Prostate gland (tissue), 2 donors: Measurements from ENCODE around the gene CYP4F8. TPM values are rescaled to one million over a fixed set of nuclear protein-coding genes. Genes with fewer than 3 reads are reported as not detected.
"Not testable (repeated sequence)": the region's sequence is repeated elsewhere in the genome, so short reads cannot be mapped to it uniquely, and the experiment has no call there.

ENCODE experiments used
- DNase-seq: peaks from one replicate; pipeline ENCODE4 v3.0.0-alpha.2; 2019; ENCODE audit warnings: low spot score
- H3K27ac ChIP-seq, 2 donors: fragments of 200-600 bp; sonication (generic); 2 replicates each; pipeline ENCODE4 v1.5.1; 2017 to 2019
- H3K27me3 ChIP-seq: fragments of 200-600 bp; sonication (generic); replicated peaks from 2 replicates; pipeline ENCODE4 v1.5.1; 2019; ENCODE audit not compliant: insufficient read depth
- H3K36me3 ChIP-seq, 2 donors: fragments of 200-600 bp; sonication (generic); 1 replicate in 1 of 2; 2 replicates in 1 of 2; pipeline versions ENCODE4 v1.5.1 to v1.8.1; 2017 to 2019
- H3K4me1 ChIP-seq: fragments of 200-600 bp; sonication (generic); replicated peaks from 2 replicates; pipeline ENCODE4 v1.5.1; 2019
- H3K4me3 ChIP-seq, 2 donors: fragments of 200-600 bp; sonication (generic); 2 replicates each; pipeline ENCODE4 v1.5.1; 2017 to 2019
- H3K9me3 ChIP-seq: fragments of 200-600 bp; sonication (generic); 2 replicates; pipeline ENCODE4 v1.5.1; 2017
- CTCF ChIP-seq, 4 experiments: fragments of 200-600 bp in 2 of 4; fragments of 450-650 bp in 2 of 4; sonication (generic) in 2 of 4; IDR thresholded peaks; 1 replicate in 3 of 4; 2 replicates in 1 of 4; pipeline ENCODE4 v1.5.1; 2016 to 2019; ENCODE audit warnings: antibody characterized with exemption in 4 of 4, mild to moderate bottlenecking in 2 of 4, moderate library complexity in 2 of 4
- POLR2A ChIP-seq: fragments of 450-650 bp; IDR thresholded peaks from one replicate; pipeline ENCODE4 v1.6.1; 2016; ENCODE audit warnings: antibody characterized with exemption, mild to moderate bottlenecking
- POLR2AphosphoS5 ChIP-seq: sonication (generic); formaldehyde crosslinking; IDR thresholded peaks from one replicate; pipeline ENCODE4 v1.6.1; 2017; ENCODE audit warnings: antibody characterized with exemption
- WGBS: methylation state at CpG from one replicate; pipeline ENCODE4 v1.1.5; 2018; 5-methylcytosine and 5-hydroxymethylcytosine counted together
- intact Hi-C: fragments of 100-400 bp; cut with DNase I; formaldehyde crosslinking; loops from one replicate; pipeline ENCODE4 v1.14.2; 2022
- small RNA-seq, 2 donors: library from RNA; depleted of rRNA; stranded (forward); fragments of <200 nt; gene quantifications; one replicate each; pipeline ENCODE3, GENCODE V24; 2016
- total RNA-seq, 2 donors: library from RNA; depleted of rRNA; stranded (reverse); fragments of >200 nt; gene quantifications; one replicate each; pipeline ENCODE4 v1.1.0, GENCODE V29; 2016

CYP4F8 gene
- total RNA-seq, 2 donors from 2014 or later: 14.9 to 67.3 TPM

DNA sequence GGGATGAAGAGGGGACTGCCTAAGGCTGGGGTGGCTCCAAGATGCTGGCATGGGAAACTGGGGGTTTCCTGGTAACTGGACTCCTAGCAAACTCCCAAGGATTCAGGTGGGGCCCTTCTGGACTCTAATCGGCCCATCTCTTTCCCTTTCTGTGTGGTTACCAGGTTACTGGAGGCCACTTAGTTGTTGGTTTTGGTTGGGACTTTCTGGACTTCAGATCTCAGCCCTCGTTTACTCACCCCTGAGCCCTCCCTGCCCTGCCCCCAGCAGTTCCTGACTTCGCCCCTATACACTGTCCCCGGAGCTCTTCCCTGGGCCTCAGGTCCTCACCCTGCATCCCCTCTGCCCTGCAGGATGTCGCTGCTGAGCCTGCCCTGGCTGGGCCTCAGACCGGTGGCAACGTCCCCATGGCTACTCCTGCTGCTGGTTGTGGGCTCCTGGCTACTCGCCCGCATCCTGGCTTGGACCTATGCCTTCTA lies 58.2 kb downstream of the CYP4F8 start:
- peak overlapping the region; percentile 48 to 56 for H3K27ac ChIP-seq
- WGBS: 35% methylated on average over 9 of the region's 9 CpGs
- no peak for TF ChIP-seq POLR2A
- no peak for TF ChIP-seq CTCF (IDR thresholded peaks at IDR 0.05)
- TF ChIP-seq POLR2AphosphoS5: no peak
- no peaks in the 10 kb centered on the region for H3K27me3 ChIP-seq
- H3K9me3 ChIP-seq: no peaks in the 10 kb centered on the region
- DNase-seq: no peak
- no peak overlapping the region for H3K4me3 ChIP-seq
- intact Hi-C loops: no loop called here
- H3K36me3 ChIP-seq: no peaks in the 10 kb centered on the region
- H3K4me1 ChIP-seq: no peaks in the 10 kb centered on the region

GRCh38 chr19:15675560-15675959 lies 60.5 kb downstream of the CYP4F8 start:
- intact Hi-C loops: no loop called here
- H3K27ac ChIP-seq: no peak overlapping the region
- no peaks in the 10 kb centered on the region for H3K27me3 ChIP-seq
- no peak for DNase-seq
- 44% methylated on average over 3 of the region's 3 CpGs for WGBS
- H3K36me3 ChIP-seq: no peaks in the 10 kb centered on the region
- TF ChIP-seq POLR2AphosphoS5: no peak
- no peak for TF ChIP-seq POLR2A
- no peak for TF ChIP-seq CTCF (IDR thresholded peaks at IDR 0.05)
- no peaks in the 10 kb centered on the region for H3K9me3 ChIP-seq
- H3K4me1 ChIP-seq: no peaks in the 10 kb centered on the region
- no peak overlapping the region for H3K4me3 ChIP-seq

DNA sequence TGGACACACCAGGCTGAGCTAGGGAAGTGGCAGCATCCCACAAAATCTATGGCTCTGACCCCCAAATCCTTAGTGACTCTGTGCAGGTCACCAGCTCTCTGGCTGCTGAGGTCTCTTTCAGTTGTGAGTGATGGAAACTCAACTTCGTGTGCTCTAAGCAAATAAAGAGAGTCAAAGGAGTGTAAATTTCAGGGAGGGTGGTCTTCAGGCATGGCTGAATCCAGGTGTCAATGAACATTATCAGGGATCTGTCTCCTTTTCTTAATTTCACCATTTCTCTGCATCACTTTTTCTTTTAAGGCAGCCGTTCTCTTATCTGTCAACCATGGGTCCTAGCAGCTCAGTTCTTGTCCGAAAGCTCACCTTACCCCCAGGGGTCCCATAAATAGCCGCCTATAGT lies 64.1 kb downstream of the CYP4F8 start:
- Histone ChIP-seq H3K9me3 (no peaks in the 10 kb centered on the region), H3K27me3 (no peaks in the 10 kb centered on the region), H3K36me3 (no peaks in the 10 kb centered on the region), H3K27ac (no peak overlapping the region), H3K4me1 (no peaks in the 10 kb centered on the region), H3K4me3 (no peak overlapping the region)
- no peak for DNase-seq
- 20% methylated on average over 4 of the region's 4 CpGs for WGBS
- intact Hi-C loops: no loop called here
- TF ChIP-seq POLR2AphosphoS5 (no peak), CTCF (IDR thresholded peaks at IDR 0.05) (no peak), POLR2A (no peak)

GRCh38 chr19:15679865-15680264 lies 64.8 kb downstream of the CYP4F8 start:
- H3K9me3 ChIP-seq, H3K4me1 ChIP-seq, H3K27me3 ChIP-seq, H3K4me3 ChIP-seq, H3K36me3 ChIP-seq, intact Hi-C loops, DNase-seq, H3K27ac ChIP-seq: not testable (repeated sequence)
- 67% methylated on average over 4 of the region's 4 CpGs for WGBS

Small RNA genes lying within 50 kb of the gene (small RNA-seq; reads per million reads assigned to genes)
- gene AD000091.1: 0 reads per million in 2 donors

Other genes starting within 250 kb of the CYP4F8 start
- gene AKAP8, start 235.4 kb upstream of the CYP4F8 start, total RNA-seq: 10 to 100 TPM; 30.3 to 34.2 TPM
- 100 to 1,000 TPM; 107 to 269 TPM for gene AKAP8L, start 196.2 kb upstream of the CYP4F8 start, total RNA-seq
- 10 to 100 TPM; 55.9 to 93.3 TPM for gene WIZ, start 165.3 kb upstream of the CYP4F8 start, total RNA-seq
- gene RASAL3, start 150.7 kb upstream of the CYP4F8 start, total RNA-seq: 1 to 10 TPM; 2.8 to 4.3 TPM
- 10 to 100 TPM in 1 of 2 donors, 1 to 10 TPM in 1; 9.2 to 31.9 TPM for gene PGLYRP2, start 135.7 kb upstream of the CYP4F8 start, total RNA-seq
- gene CYP4F22, start 106.7 kb upstream of the CYP4F8 start, total RNA-seq: 10 to 100 TPM; 28.9 to 48.1 TPM
- gene CYP4F3, start 25.7 kb downstream of the CYP4F8 start, total RNA-seq: 1 to 10 TPM in 1 of 2 donors, under 1 TPM in 1; 0.28 to 2.0 TPM
- gene CYP4F12, start 57.9 kb downstream of the CYP4F8 start, total RNA-seq: 10 to 100 TPM in 1 of 2 donors, 1 to 10 TPM in 1; 6.9 to 50.9 TPM
- not detected for gene OR10H2, start 112.8 kb downstream of the CYP4F8 start, total RNA-seq
- gene OR10H3, start 122.8 kb downstream of the CYP4F8 start, total RNA-seq: not detected
- gene OR10H5, start 172.4 kb downstream of the CYP4F8 start, total RNA-seq: not detected
- gene OR10H1, start 200.4 kb downstream of the CYP4F8 start, total RNA-seq: under 1 TPM; 0.64 to 0.97 TPM